ENCODE results near the gene ZNF555.

Gene ZNF555

GRCh38 chr19:2902590-2903218 is 61.4 kb downstream of the ZNF555 start:
- TF ChIP-seq POLR2AphosphoS5 (IDR thresholded peaks at IDR 0.05; ENCODE audit: low read depth, low read length) (no peak), TAF1 (IDR thresholded peaks at IDR 0.05; ENCODE audit: borderline replicate concordance, insufficient read depth, low read length) (no peak), REST (IDR thresholded peaks at IDR 0.05; ENCODE audit: insufficient read depth in 1 of 2, low read depth in 2 of 2, low read length in 2 of 2) (no peak), FOXP2 (optimal IDR thresholded peaks at IDR 0.05; ENCODE audit: borderline replicate concordance, extremely low read depth, extremely low read length, insufficient read depth) (no peak), SIN3A (IDR thresholded peaks at IDR 0.05; ENCODE audit: borderline replicate concordance, insufficient read depth, low read length) (no peak)

GRCh38 chr19:2905918-2906519 is 64.7 kb downstream of the ZNF555 start:
- TF ChIP-seq FOXP2 (optimal IDR thresholded peaks at IDR 0.05; ENCODE audit: borderline replicate concordance, extremely low read depth, extremely low read length, insufficient read depth) (no peak), TAF1 (IDR thresholded peaks at IDR 0.05; ENCODE audit: borderline replicate concordance, insufficient read depth, low read length) (no peak), POLR2AphosphoS5 (IDR thresholded peaks at IDR 0.05; ENCODE audit: low read depth, low read length) (no peak), SIN3A (IDR thresholded peaks at IDR 0.05; ENCODE audit: borderline replicate concordance, insufficient read depth, low read length) (no peak), REST (IDR thresholded peaks at IDR 0.05; ENCODE audit: insufficient read depth in 1 of 2, low read depth in 2 of 2, low read length in 2 of 2) (no peak)

GRCh38 chr19:2906631-2907195 is 65.4 kb downstream of the ZNF555 start:
- no peak for TF ChIP-seq POLR2AphosphoS5 (IDR thresholded peaks at IDR 0.05; ENCODE audit: low read depth, low read length)
- no peak for TF ChIP-seq SIN3A (IDR thresholded peaks at IDR 0.05; ENCODE audit: borderline replicate concordance, insufficient read depth, low read length)
- no peak for TF ChIP-seq FOXP2 (optimal IDR thresholded peaks at IDR 0.05; ENCODE audit: borderline replicate concordance, extremely low read depth, extremely low read length, insufficient read depth)
- no peak for TF ChIP-seq TAF1 (IDR thresholded peaks at IDR 0.05; ENCODE audit: borderline replicate concordance, insufficient read depth, low read length)
- no peak for TF ChIP-seq REST (IDR thresholded peaks at IDR 0.05; ENCODE audit: insufficient read depth in 1 of 2, low read depth in 2 of 2, low read length in 2 of 2)
